Smooth muscle cell (in vitro differentiated cells): ENCODE measurements around the gene BTRC. TPM values are rescaled to one million over a fixed set of nuclear protein-coding genes. Genes with fewer than 3 reads are reported as not detected.
A peak's percentile ranks its signal among the peaks of the same experiment; 100 is the strongest.

Source experiments
- DNase-seq: peaks from one replicate; lab custom pipeline; 2025; ENCODE audit not compliant: unreplicated experiment; lab: John Stamatoyannopoulos, UW
- H2AFZ ChIP-seq: fragments of 200-600 bp; sonication (generic); 2 replicates; pipeline ENCODE4 v1.6.0; 2016; ENCODE audit warnings: antibody characterized with exemption, low read depth, mild to moderate bottlenecking
- H3F3A ChIP-seq: fragments of 200-600 bp; sonication (generic); 2 replicates; pipeline ENCODE4 v1.6.0; 2017; ENCODE audit warnings: antibody characterized with exemption, low read depth
- H3K27ac ChIP-seq: fragments of 200-600 bp; sonication (generic); 2 replicates; pipeline ENCODE4 v1.5.1; 2016; ENCODE audit warnings: low read depth, mild to moderate bottlenecking
- H3K27me3 ChIP-seq: fragments of 200-600 bp; sonication (generic); 2 replicates; pipeline ENCODE4 v1.6.1; 2016; ENCODE audit warnings: low read depth, mild to moderate bottlenecking
- H3K36me3 ChIP-seq: fragments of 200-600 bp; sonication (generic); 2 replicates; pipeline ENCODE4 v1.5.1; 2016; ENCODE audit warnings: low read depth
- H3K4me1 ChIP-seq: fragments of 200-600 bp; sonication (generic); 2 replicates; pipeline ENCODE4 v1.5.1; 2016; ENCODE audit warnings: low read depth
- H3K4me2 ChIP-seq: fragments of 200-600 bp; sonication (generic); 2 replicates; pipeline ENCODE4 v1.6.0; 2016; ENCODE audit warnings: mild to moderate bottlenecking
- H3K4me3 ChIP-seq: fragments of 200-600 bp; sonication (generic); 2 replicates; pipeline ENCODE4 v1.5.1; 2016; ENCODE audit warnings: mild to moderate bottlenecking
- H3K79me2 ChIP-seq: fragments of 200-600 bp; sonication (generic); 2 replicates; pipeline ENCODE4 v1.6.0; 2016; ENCODE audit warnings: low read depth, mild to moderate bottlenecking
- H3K9ac ChIP-seq: fragments of 200-600 bp; sonication (generic); 2 replicates; pipeline ENCODE4 v1.6.0; 2016; ENCODE audit warnings: low read depth
- H3K9me3 ChIP-seq: fragments of 200-600 bp; sonication (generic); replicated peaks from 2 replicates; pipeline ENCODE4 v1.5.1; 2016; ENCODE audit warnings: low read depth
- H4K20me1 ChIP-seq: fragments of 200-600 bp; sonication (generic); 2 replicates; pipeline ENCODE4 v1.6.0; 2016; ENCODE audit warnings: low read depth
- WGBS: methylation state at CpG from one replicate; pipeline ENCODE4 v1.1.7; 2016; ENCODE audit warnings: low lambda C conversion rate; 5-methylcytosine and 5-hydroxymethylcytosine counted together
- polyA plus RNA-seq: library from polyadenylated mRNA; unstranded; fragments of >200 nt; fragmentation: Nextera tagmentation; extraction: Ambion mirVana; gene quantifications from 2 replicates; pipeline ENCODE4 v1.2.1, GENCODE V29; 2016
- total RNA-seq: library from RNA; depleted of rRNA; stranded (reverse); fragments of >200 nt; gene quantifications from 2 replicates; pipeline ENCODE4 v1.2.3, GENCODE V29; 2014
- TF ChIP-seq, protein P1 (sequence below): fragments of 200-600 bp; sonication (generic); IDR thresholded peaks from 2 replicates; pipeline ENCODE4 v1.5.1; 2017; ENCODE audit warnings: borderline replicate concordance, mild to moderate bottlenecking, antibody characterized with exemption; ENCODE audit not compliant: insufficient read depth, poor library complexity, severe bottlenecking

The BTRC gene
- total and polyA plus RNA-seq, 2 experiments from 2014 or later = 9.6 to 16.8 TPM

DNA sequence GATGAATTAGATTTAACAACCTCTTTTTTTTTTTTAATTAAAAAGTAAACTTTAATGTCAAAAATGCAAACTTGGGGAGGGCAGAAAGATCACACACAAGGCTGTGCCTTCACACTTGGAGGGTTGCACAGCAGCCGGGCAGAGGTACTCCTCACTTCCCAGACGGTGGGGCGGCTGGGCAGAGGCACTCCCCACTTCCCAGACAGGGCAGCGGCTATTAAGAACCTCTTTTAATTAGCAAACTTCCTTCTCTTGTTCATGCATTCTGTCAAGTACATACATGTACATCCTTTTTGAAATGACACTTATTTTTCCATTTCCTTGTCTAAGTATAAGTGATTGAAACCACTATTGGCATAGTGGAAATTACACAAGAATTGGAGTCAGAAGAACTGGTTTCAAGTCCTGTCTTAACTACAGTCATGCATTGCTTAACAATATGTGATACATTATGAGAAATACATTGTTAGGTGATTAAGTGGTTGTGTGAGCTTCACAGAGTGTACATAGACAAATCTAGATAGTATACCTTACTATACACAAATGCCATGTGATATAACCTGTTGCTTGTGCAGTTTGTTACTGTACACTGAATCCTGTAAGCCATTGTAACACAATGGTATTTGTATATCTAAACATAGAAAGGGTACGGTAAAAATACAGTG is 26.5 kb downstream of the BTRC start:
- Histone ChIP-seq H3K36me3 (no peaks in the 10 kb centered on the region), H3K9me3 (no peaks in the 10 kb centered on the region), H3K4me3 (no peak overlapping the region), H3F3A (no peaks in the 10 kb centered on the region), H3K4me1 (no peaks in the 10 kb centered on the region), H3K4me2 (no peak overlapping the region), H3K27me3 (no peaks in the 10 kb centered on the region), H2AFZ (no peak overlapping the region), H3K9ac (no peak overlapping the region), H3K27ac (peak overlapping the region; percentile 47), H4K20me1 (peaks cover 98% of the 10 kb centered on the region), H3K79me2 (peaks cover 46% of the 10 kb centered on the region)
- TF ChIP-seq, protein P1, sequence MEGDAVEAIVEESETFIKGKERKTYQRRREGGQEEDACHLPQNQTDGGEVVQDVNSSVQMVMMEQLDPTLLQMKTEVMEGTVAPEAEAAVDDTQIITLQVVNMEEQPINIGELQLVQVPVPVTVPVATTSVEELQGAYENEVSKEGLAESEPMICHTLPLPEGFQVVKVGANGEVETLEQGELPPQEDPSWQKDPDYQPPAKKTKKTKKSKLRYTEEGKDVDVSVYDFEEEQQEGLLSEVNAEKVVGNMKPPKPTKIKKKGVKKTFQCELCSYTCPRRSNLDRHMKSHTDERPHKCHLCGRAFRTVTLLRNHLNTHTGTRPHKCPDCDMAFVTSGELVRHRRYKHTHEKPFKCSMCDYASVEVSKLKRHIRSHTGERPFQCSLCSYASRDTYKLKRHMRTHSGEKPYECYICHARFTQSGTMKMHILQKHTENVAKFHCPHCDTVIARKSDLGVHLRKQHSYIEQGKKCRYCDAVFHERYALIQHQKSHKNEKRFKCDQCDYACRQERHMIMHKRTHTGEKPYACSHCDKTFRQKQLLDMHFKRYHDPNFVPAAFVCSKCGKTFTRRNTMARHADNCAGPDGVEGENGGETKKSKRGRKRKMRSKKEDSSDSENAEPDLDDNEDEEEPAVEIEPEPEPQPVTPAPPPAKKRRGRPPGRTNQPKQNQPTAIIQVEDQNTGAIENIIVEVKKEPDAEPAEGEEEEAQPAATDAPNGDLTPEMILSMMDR = no peak
- DNase-seq = no peak
- 91% methylated on average over 5 of the region's 5 CpGs for WGBS

DNA sequence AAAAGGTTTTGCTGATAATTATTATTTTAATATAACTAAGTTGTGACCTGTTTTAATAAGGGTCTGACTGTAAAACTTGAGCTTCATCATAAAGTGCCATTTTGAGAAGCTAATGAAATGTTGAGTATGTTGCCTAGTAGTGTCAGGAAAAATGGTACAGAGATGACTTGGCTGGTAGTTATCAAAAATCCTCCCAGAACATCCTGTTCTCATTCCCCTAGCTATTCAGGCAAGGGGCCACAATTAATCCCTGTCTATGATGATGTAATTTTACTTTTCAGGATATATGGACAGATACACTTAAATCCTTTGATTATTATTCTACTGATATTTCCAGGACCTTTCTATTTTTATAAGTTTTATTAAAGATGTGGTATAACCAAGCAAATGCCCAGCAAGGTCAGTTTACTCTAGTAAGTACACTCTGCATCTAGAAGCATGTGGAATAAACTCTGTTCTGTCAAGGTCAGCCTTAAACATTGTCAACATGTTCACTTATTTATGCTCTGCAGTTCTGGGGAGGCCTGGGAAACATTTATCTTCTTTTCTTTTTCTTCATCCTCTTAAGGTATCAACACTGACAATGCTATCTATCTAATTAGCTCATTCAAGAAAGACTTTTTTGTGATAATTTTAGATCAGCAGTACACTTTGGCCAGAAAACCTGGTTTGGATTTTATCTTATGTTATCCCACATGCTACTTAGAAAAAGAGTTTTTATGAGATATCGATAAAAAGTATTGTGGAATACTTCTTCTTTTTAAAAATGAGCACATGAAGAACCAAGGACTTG is 32.1 kb downstream of the BTRC start:
- no peaks in the 10 kb centered on the region for H3K4me1 ChIP-seq
- no peak overlapping the region for H3K4me2 ChIP-seq
- WGBS = 96% methylated on average over 1 of the region's 1 CpG
- H3K4me3 ChIP-seq = no peak overlapping the region
- H3K9me3 ChIP-seq = no peaks in the 10 kb centered on the region
- peaks cover 30% of the 10 kb centered on the region for H3K79me2 ChIP-seq
- H3K27ac ChIP-seq = no peak overlapping the region
- H3K27me3 ChIP-seq = no peaks in the 10 kb centered on the region
- no peaks in the 10 kb centered on the region for H3K36me3 ChIP-seq
- H4K20me1 ChIP-seq = peaks cover 98% of the 10 kb centered on the region
- H3K9ac ChIP-seq = no peak overlapping the region
- TF ChIP-seq, protein P1 = no peak
- no peaks in the 10 kb centered on the region for H3F3A ChIP-seq
- H2AFZ ChIP-seq = no peak overlapping the region
- DNase-seq = no peak

DNA sequence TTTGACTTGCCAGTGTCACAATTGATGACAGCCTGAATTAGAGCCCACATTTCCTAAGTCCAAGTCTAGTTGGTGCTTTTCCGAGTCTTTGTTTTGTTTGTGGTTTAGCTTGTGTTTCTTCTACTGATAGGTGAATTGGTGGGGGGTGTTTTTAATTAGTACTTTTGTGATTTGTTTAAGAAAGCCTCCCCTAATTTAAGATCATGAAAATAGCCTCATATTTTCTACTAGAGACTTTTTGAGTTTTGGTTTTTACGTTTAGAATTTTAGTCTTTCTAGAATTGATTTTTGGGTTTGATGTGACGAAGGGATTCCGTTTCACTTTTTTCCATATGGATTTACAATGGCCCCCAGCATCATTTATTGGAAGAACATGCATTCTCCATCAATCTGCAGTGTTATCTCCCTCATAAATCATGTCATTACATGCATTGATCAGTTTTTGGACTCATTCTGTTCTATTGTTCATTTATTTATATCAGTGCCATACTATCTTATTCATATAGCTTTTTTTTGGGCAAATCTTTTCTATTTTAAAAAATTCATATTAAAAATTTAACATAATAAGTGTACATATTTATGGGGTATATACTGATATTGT is 32.8 kb downstream of the BTRC start:
- Histone ChIP-seq H3K9me3 (no peaks in the 10 kb centered on the region), H3K4me1 (no peaks in the 10 kb centered on the region), H3K4me3 (no peak overlapping the region), H3K4me2 (no peak overlapping the region), H3K27me3 (no peaks in the 10 kb centered on the region), H3K36me3 (no peaks in the 10 kb centered on the region), H3K9ac (no peak overlapping the region), H2AFZ (no peak overlapping the region), H3K79me2 (peaks cover 27% of the 10 kb centered on the region), H4K20me1 (peaks cover 96% of the 10 kb centered on the region), H3K27ac (no peak overlapping the region), H3F3A (no peaks in the 10 kb centered on the region)
- 82% methylated on average over 4 of the region's 4 CpGs for WGBS
- TF ChIP-seq, protein P1 = no peak
- DNase-seq = no peak
